ENCODE data around the gene ZNF385B.

Gene ZNF385B

GRCh38 chr2:179814050-179814449 is 47.4 kb downstream of the ZNF385B start:
- TF ChIP-seq MYC (IDR thresholded peaks at IDR 0.05; ENCODE audit: low read depth, low read length) (no peak), POLR2A (IDR thresholded peaks at IDR 0.05; ENCODE audit: extremely low read depth, insufficient read length) (no peak), MAX (IDR thresholded peaks at IDR 0.05; ENCODE audit: low read depth, low read length) (no peak), CTCF (IDR thresholded peaks at IDR 0.05; ENCODE audit: low read depth, low read length) (no peak)
- no peak for DNase-seq (ENCODE audit: low read depth)
- H3K4me3 ChIP-seq (ENCODE audit: low read depth, low read length), result no peak overlapping the region

GRCh38 chr2:179812501-179812900 is 48.9 kb downstream of the ZNF385B start:
- no peak for TF ChIP-seq CTCF (IDR thresholded peaks at IDR 0.05; ENCODE audit: low read depth, low read length)
- DNase-seq (ENCODE audit: low read depth), result no peak
- H3K4me3 ChIP-seq (ENCODE audit: low read depth, low read length), result no peak overlapping the region

- TF ChIP-seq MYC (IDR thresholded peaks at IDR 0.05; ENCODE audit: low read depth, low read length), result no peak
- no peak for TF ChIP-seq POLR2A (IDR thresholded peaks at IDR 0.05; ENCODE audit: extremely low read depth, insufficient read length)
- no peak for TF ChIP-seq MAX (IDR thresholded peaks at IDR 0.05; ENCODE audit: low read depth, low read length)
- TF ChIP-seq CTCF (IDR thresholded peaks at IDR 0.05; ENCODE audit: low read depth, low read length), result no peak
- no peak for DNase-seq (ENCODE audit: low read depth)
- H3K4me3 ChIP-seq (ENCODE audit: low read depth, low read length), result no peak overlapping the region
These were observed 50.4 kb downstream of the ZNF385B start for GRCh38 chr2:179811042-179811441.

- TF ChIP-seq MYC (IDR thresholded peaks at IDR 0.05; ENCODE audit: low read depth, low read length) (no peak), MAX (IDR thresholded peaks at IDR 0.05; ENCODE audit: low read depth, low read length) (no peak), POLR2A (IDR thresholded peaks at IDR 0.05; ENCODE audit: extremely low read depth, insufficient read length) (no peak), CTCF (IDR thresholded peaks at IDR 0.05; ENCODE audit: low read depth, low read length) (no peak)
- DNase-seq (ENCODE audit: low read depth), result no peak
- no peak overlapping the region for H3K4me3 ChIP-seq (ENCODE audit: low read depth, low read length)
These were observed 51.8 kb downstream of the ZNF385B start for GRCh38 chr2:179809606-179810005.

GRCh38 chr2:179805001-179805400 is 56.4 kb downstream of the ZNF385B start:
- H3K4me3 ChIP-seq (ENCODE audit: low read depth, low read length), result no peak overlapping the region
- no peak for DNase-seq (ENCODE audit: low read depth)
- TF ChIP-seq MYC (IDR thresholded peaks at IDR 0.05; ENCODE audit: low read depth, low read length) (no peak), MAX (IDR thresholded peaks at IDR 0.05; ENCODE audit: low read depth, low read length) (no peak), CTCF (IDR thresholded peaks at IDR 0.05; ENCODE audit: low read depth, low read length) (no peak), POLR2A (IDR thresholded peaks at IDR 0.05; ENCODE audit: extremely low read depth, insufficient read length) (no peak)

- no peak for DNase-seq (ENCODE audit: low read depth)
- H3K4me3 ChIP-seq (ENCODE audit: low read depth, low read length), result no peak overlapping the region
- TF ChIP-seq CTCF (IDR thresholded peaks at IDR 0.05; ENCODE audit: low read depth, low read length), result no peak
- TF ChIP-seq MAX (IDR thresholded peaks at IDR 0.05; ENCODE audit: low read depth, low read length), result no peak
- no peak for TF ChIP-seq POLR2A (IDR thresholded peaks at IDR 0.05; ENCODE audit: extremely low read depth, insufficient read length)
- TF ChIP-seq MYC (IDR thresholded peaks at IDR 0.05; ENCODE audit: low read depth, low read length), result no peak
These were observed 57.2 kb downstream of the ZNF385B start for GRCh38 chr2:179804206-179804605.

All from NB4 (cell line).